ENCODE data around the gene RASGRP2.
A peak's percentile ranks its signal among the peaks of the same experiment; 100 is the strongest.

The RASGRP2 gene

GRCh38 chr11:64743591-64744543 is at the start of gene RASGRP2:
RASGRP2 (minus strand) TSS chr11:64744142; CDS start chr11:64742866, 1,276 bp downstream.
- DNase-seq: peak in 41 of 42 donors; percentile 39 to 89 (median 78)
- intact Hi-C loops (cut with DNase I): no loop called here

GRCh38 chr11:64792482-64792881 is 48.5 kb upstream of the RASGRP2 start:
- intact Hi-C loops (cut with DNase I): no loop called here
- DNase-seq: no peak

- peak in 2 of 42 donors; percentile 1 to 19 for DNase-seq
- intact Hi-C loops (cut with DNase I): no loop called here
These were observed 47.9 kb upstream of the RASGRP2 start for GRCh38 chr11:64791781-64792291.

GRCh38 chr11:64790205-64791095 is 46.5 kb upstream of the RASGRP2 start:
- peak in 2 of 42 donors; percentile 11 to 29 for DNase-seq
- intact Hi-C loops (cut with DNase I): no loop called here

GRCh38 chr11:64789331-64790204 is 45.6 kb upstream of the RASGRP2 start:
- DNase-seq: peak in 3 of 42 donors; percentile 9 to 27 (median 13)
- intact Hi-C loops (cut with DNase I): no loop called here

GRCh38 chr11:64788321-64789215 is 44.6 kb upstream of the RASGRP2 start:
- peak in 4 of 42 donors; percentile 0 to 34 (median 12) for DNase-seq
- intact Hi-C loops (cut with DNase I): no loop called here

GRCh38 chr11:64787526-64788320 is 43.8 kb upstream of the RASGRP2 start:
- peak in 40 of 42 donors; percentile 32 to 84 (median 64) for DNase-seq
- intact Hi-C loops (cut with DNase I): no loop called here

GRCh38 chr11:64786308-64786707 is 42.4 kb upstream of the RASGRP2 start:
- DNase-seq: peak in 5 of 42 donors; percentile 0 to 15 (median 7)
- intact Hi-C loops (cut with DNase I): no loop called here

- intact Hi-C loops (cut with DNase I): no loop called here
- DNase-seq: peak in 2 of 42 donors; percentile 6 to 19
These were observed 41.1 kb upstream of the RASGRP2 start for GRCh38 chr11:64784813-64785581.

- DNase-seq: peak; percentile 98 to 100 (median 100)
- intact Hi-C loops (cut with DNase I): no loop called here
These were observed 34.7 kb upstream of the RASGRP2 start, which contains the start of gene SF1 for GRCh38 chr11:64778473-64779298. SF1 (minus strand) TSS chr11:64778542; CDS start chr11:64778392, 150 bp downstream.

GRCh38 chr11:64778223-64778472 is 34.2 kb upstream of the RASGRP2 start:
- intact Hi-C loops (cut with DNase I): no loop called here

GRCh38 chr11:64777449-64778222 is 33.7 kb upstream of the RASGRP2 start:
- intact Hi-C loops (cut with DNase I): no loop called here
- DNase-seq: peak in 41 of 42 donors; percentile 42 to 90 (median 79)

More at GRCh38 chr11:64778223-64778472, 34.2 kb upstream of the RASGRP2 start:
- no peak for DNase-seq

- peak in 2 of 42 donors; percentile 3 to 15 for DNase-seq
- intact Hi-C loops (cut with DNase I): no loop called here
These were observed 32.9 kb upstream of the RASGRP2 start for GRCh38 chr11:64776875-64777274.

GRCh38 chr11:64776425-64776824 is 32.5 kb upstream of the RASGRP2 start:
- no peak for DNase-seq
- intact Hi-C loops (cut with DNase I): no loop called here

All from head of caudate nucleus (tissue), 42 donors.